IMR-90 (cell line): ENCODE data around the gene ADGRA3. TPM values are rescaled to one million over a fixed set of nuclear protein-coding genes. Genes with fewer than 3 reads are reported as not detected.

Source experiments
- ATAC-seq: fragments of 200-7000 bp; cut with Tn5 transposase; 2 replicates; pipeline ENCODE4 v1.9.1; 2020; ENCODE audit warnings: low read depth, mild to moderate bottlenecking, moderate library complexity
- BruUV-seq: library from RNA; stranded (reverse); fragments of 400-500 nt; replicated peaks from 2 replicates; lab custom pipeline; 2021; lab: Mats Ljungman, UMichigan
- CTCF ChIA-PET: fragments of 300-600 bp; formaldehyde crosslinking; extraction: SDS; loops from one replicate; lab custom pipeline; 2021; ENCODE audit warnings: antibody characterized with exemption; lab: Yijun Ruan, JAX
- POLR2A ChIA-PET: fragments of 300-600 bp; sonication (Branson Sonifier 250); formaldehyde crosslinking; loops from one replicate; lab custom pipeline; 2022; ENCODE audit warnings: antibody characterized with exemption; ENCODE audit not compliant: unreplicated experiment; lab: Charles Lee
- DNase-seq: peaks from one replicate; pipeline ENCODE4 v3.0.0; 2013
- H2AFZ ChIP-seq: replicated peaks from 2 replicates; pipeline ENCODE3; 2013; ENCODE audit warnings: low read length, mild to moderate bottlenecking; ENCODE audit not compliant: poor library complexity
- H2AK5ac ChIP-seq: 2 replicates; pipeline ENCODE4 v1.6.1; 2013; ENCODE audit warnings: low read depth, low read length, inconsistent platforms
- H2AK9ac ChIP-seq: replicated peaks from 2 replicates; pipeline ENCODE3; 2013; ENCODE audit warnings: mild to moderate bottlenecking, low read depth, low read length, moderate library complexity; ENCODE audit not compliant: poor library complexity
- H2BK120ac ChIP-seq: 2 replicates; pipeline ENCODE4 v1.6.1; 2013; ENCODE audit warnings: low read depth, low read length, inconsistent platforms
- H2BK15ac ChIP-seq: 3 replicates; pipeline ENCODE4 v1.6.1; 2013; ENCODE audit warnings: low read depth, low read length, inconsistent platforms
- H2BK20ac ChIP-seq: 2 replicates; pipeline ENCODE4 v1.6.1; 2013; ENCODE audit warnings: low read depth, mild to moderate bottlenecking, inconsistent platforms, low read length, moderate library complexity
- H2BK5ac ChIP-seq: 2 replicates; pipeline ENCODE4 v1.6.1; 2013; ENCODE audit warnings: mild to moderate bottlenecking, low read depth, low read length, inconsistent platforms; ENCODE audit not compliant: poor library complexity, severe bottlenecking
- H3K14ac ChIP-seq: replicated peaks from 2 replicates; pipeline ENCODE4 v1.6.1; 2013; ENCODE audit warnings: low read depth, low read length, inconsistent platforms
- H3K18ac ChIP-seq: 2 replicates; pipeline ENCODE4 v1.6.1; 2013; ENCODE audit warnings: low read depth, low read length, control low read depth
- H3K23ac ChIP-seq: 2 replicates; pipeline ENCODE4 v1.6.1; 2013; ENCODE audit warnings: low read depth, low read length, inconsistent platforms
- H3K27ac ChIP-seq: 2 replicates; pipeline ENCODE4 v1.5.1; 2013; ENCODE audit warnings: mild to moderate bottlenecking, control low read depth, low read length; ENCODE audit not compliant: insufficient read depth
- H3K27me3 ChIP-seq: 2 replicates; pipeline ENCODE4 v1.6.1; 2013; ENCODE audit warnings: low read length; ENCODE audit not compliant: control insufficient read depth, insufficient read depth
- H3K36me3 ChIP-seq: 2 replicates; pipeline ENCODE4 v1.6.1; 2013; ENCODE audit warnings: low read length, mixed read lengths; ENCODE audit not compliant: control insufficient read depth, insufficient read depth
- H3K4ac ChIP-seq: 2 replicates; pipeline ENCODE4 v1.6.1; 2013; ENCODE audit warnings: low read depth, low read length, inconsistent platforms
- H3K4me1 ChIP-seq: 2 replicates; pipeline ENCODE4 v1.6.1; 2013; ENCODE audit warnings: low read length, mixed read lengths; ENCODE audit not compliant: control insufficient read depth, insufficient read depth
- H3K4me2 ChIP-seq: 2 replicates; pipeline ENCODE4 v1.6.1; 2013; ENCODE audit warnings: low read depth, mild to moderate bottlenecking, control low read depth, low read length, moderate library complexity
- H3K4me3 ChIP-seq: 2 replicates; pipeline ENCODE4 v1.5.1; 2013; ENCODE audit warnings: low read depth, mild to moderate bottlenecking, control low read depth, low read length, moderate library complexity; ENCODE audit not compliant: insufficient read depth
- H3K56ac ChIP-seq: 2 replicates; pipeline ENCODE4 v1.6.1; 2013; ENCODE audit warnings: low read length, inconsistent platforms; ENCODE audit not compliant: insufficient read depth; ENCODE audit errors: extremely low read depth
- H3K79me1 ChIP-seq, 2 experiments: 2 replicates each; pipeline ENCODE4 v1.6.1; 2013; ENCODE audit warnings: low read length in 2 of 2, inconsistent platforms in 1 of 2, low read depth in 1 of 2
- H3K9ac ChIP-seq: 2 replicates; pipeline ENCODE4 v1.6.1; 2013; ENCODE audit warnings: low read depth, low read length, control low read depth
- H3K9me1 ChIP-seq: 2 replicates; pipeline ENCODE4 v1.6.1; 2013; ENCODE audit warnings: low read length, inconsistent platforms; ENCODE audit not compliant: insufficient read depth
- H3K9me3 ChIP-seq: 2 replicates; pipeline ENCODE4 v1.6.1; 2013; ENCODE audit warnings: low read length; ENCODE audit not compliant: control insufficient read depth, insufficient read depth
- H4K20me1 ChIP-seq: 2 replicates; pipeline ENCODE4 v1.6.1; 2013; ENCODE audit warnings: low read length, inconsistent platforms; ENCODE audit not compliant: insufficient read depth
- H4K5ac ChIP-seq: 2 replicates; pipeline ENCODE4 v1.6.1; 2013; ENCODE audit warnings: mild to moderate bottlenecking, low read depth, low read length, control low read depth
- H4K8ac ChIP-seq, 2 experiments: 2 replicates each; pipeline ENCODE4 v1.6.1; 2013; ENCODE audit warnings: low read depth in 2 of 2, low read length in 2 of 2, control low read depth in 1 of 2, inconsistent platforms in 1 of 2
- H4K91ac ChIP-seq: 2 replicates; pipeline ENCODE4 v1.6.1; 2013; ENCODE audit warnings: low read depth, low read length, inconsistent platforms; ENCODE audit not compliant: insufficient read depth
- CEBPB ChIP-seq: IDR thresholded peaks from 2 replicates; pipeline ENCODE4 v1.6.1; 2012; ENCODE audit warnings: low read depth, low read length, improper control_type of control experiment
- CHD1 ChIP-seq: IDR thresholded peaks from 2 replicates; pipeline ENCODE4 v1.6.1; 2012; ENCODE audit warnings: low read depth, low read length, improper control_type of control experiment
- CTCF ChIP-seq: conservative IDR thresholded peaks from 2 replicates; pipeline ENCODE4 v1.5.1; 2012; ENCODE audit warnings: mild to moderate bottlenecking, low read depth, low read length, improper control_type of control experiment
- RAD21 ChIP-seq: IDR thresholded peaks from 2 replicates; pipeline ENCODE4 v1.6.1; 2012; ENCODE audit warnings: low read length, improper control_type of control experiment
- SMC3 ChIP-seq: fragments of 150-350 bp; IDR thresholded peaks from 2 replicates; pipeline ENCODE4 v1.6.1; 2016; ENCODE audit warnings: low read depth, mild to moderate bottlenecking, antibody characterized with exemption, low read length, moderate library complexity
- WGBS, 2 experiments: methylation state at CpG; one replicate each; pipeline versions ENCODE4 v1.1.5 to v1.1.7; 2013; ENCODE audit warnings: missing lambda C conversion rate in 2 of 2; ENCODE audit not compliant: insufficient read length in 1 of 2; ENCODE audit errors: extremely low coverage in 2 of 2; 5-methylcytosine and 5-hydroxymethylcytosine counted together
- dilution Hi-C: fragments of 300-500 bp; cut with HindIII; formaldehyde crosslinking; loops from one replicate; pipeline ENCODE4 v1.14.3; 2018; ENCODE audit warnings: low sequenced_read_pairs; ENCODE audit not compliant: unreplicated experiment
- in situ Hi-C: fragments of 300-500 bp; cut with MboI; formaldehyde crosslinking; loops from 3 replicates; pipeline ENCODE4 v1.14.3; 2019; ENCODE audit warnings: low sequenced_read_pairs, inconsistent platforms, mixed read lengths
- intact Hi-C: fragments of 100-400 bp; cut with micrococcal nuclease; formaldehyde crosslinking; loops from 2 replicates; pipeline ENCODE4 v1.10.0; 2022
- polyA plus RNA-seq, 3 experiments: library from polyadenylated mRNA; depleted of rRNA; stranded (reverse); fragments of >200 nt; gene quantifications; 2 replicates each; pipeline ENCODE4 v1.2.3, GENCODE V29; 2012; ENCODE audit warnings: low replicate concordance in 1 of 3
- total RNA-seq: library from RNA; depleted of rRNA; stranded (reverse); fragments of >200 nt; gene quantifications from 2 replicates; pipeline ENCODE4 v1.2.3, GENCODE V29; 2012

Gene ADGRA3
- total and polyA plus RNA-seq, 2 of the 4 experiments (the other 2 are of a cell fraction): 20.1 to 28.0 TPM

- H3K36me3 ChIP-seq: peaks cover 4% of the 10 kb centered on the region
- ChIA-PET CTCF (interaction anchor here (0.6 to 2.1 kb wide), 5 partner anchors 22 to 602 kb away, joined by 3 to 6 read pairs (median 4); no protein-coding TSS in a partner anchor), POLR2A (no interaction called here)
- whole genome bisulfite sequencing, 2 experiments: no CpG with 5 or more reads among the region's 1 CpG
- no peak overlapping the region for H4K8ac ChIP-seq
- H3K27ac ChIP-seq: no peak overlapping the region
- no peak overlapping the region for H3K4me3 ChIP-seq
- no peak overlapping the region for H2BK5ac ChIP-seq
- no peaks in the 10 kb centered on the region for H3K4me1 ChIP-seq
- H3K14ac ChIP-seq: no peak overlapping the region
- ATAC-seq: 0 out of 2 replicates have a peak, but pooled peaks have one; percentile 14
- no peak overlapping the region for H3K18ac ChIP-seq
- H4K20me1 ChIP-seq: no peaks in the 10 kb centered on the region
- in situ Hi-C loops (no loop called here), dilution Hi-C loops (no loop called here), intact Hi-C loops (loop anchor here (1.0 to 5.0 kb wide), 3 partner anchors 107 to 280 kb away; partner anchors contain the start of gene ADGRA3)
- no peaks in the 10 kb centered on the region for H3K9me3 ChIP-seq
- TF ChIP-seq SMC3: peak; percentile 75
- no peak for TF ChIP-seq CHD1
- TF ChIP-seq RAD21: peak; percentile 57
- no peak for TF ChIP-seq CEBPB
- peak; percentile 62 for TF ChIP-seq CTCF
- H3K4me2 ChIP-seq: no peak overlapping the region
- H2AFZ ChIP-seq: no peak overlapping the region
- no peak overlapping the region for H2AK5ac ChIP-seq
- no peak overlapping the region for H2BK20ac ChIP-seq
- no peak overlapping the region for H3K9ac ChIP-seq
- BruUV-seq: no TSS peak
- H3K79me1 ChIP-seq: no peaks in the 10 kb centered on the region
- H3K23ac ChIP-seq: no peak overlapping the region
- H4K91ac ChIP-seq: no peak overlapping the region
- peak; percentile 33 for DNase-seq
- no peak overlapping the region for H2BK15ac ChIP-seq
- no peak overlapping the region for H3K56ac ChIP-seq
- H2BK120ac ChIP-seq: no peak overlapping the region
- H2AK9ac ChIP-seq: no peak overlapping the region
- H3K4ac ChIP-seq: no peak overlapping the region
- H3K27me3 ChIP-seq: no peaks in the 10 kb centered on the region
- H3K9me1 ChIP-seq: no peaks in the 10 kb centered on the region
- no peak overlapping the region for H4K5ac ChIP-seq
Measured at GRCh38 chr4:22410645-22411247, 105.1 kb downstream of the ADGRA3 start.
